Liver (tissue), 9 donors: Measurements from ENCODE around the gene TWIST2. TPM values are rescaled to one million over a fixed set of nuclear protein-coding genes. Genes with fewer than 3 reads are reported as not detected.

Source experiments
- DNase-seq: peaks from one replicate; pipeline ENCODE4 v3.0.0-alpha.2; 2017; ENCODE audit warnings: low spot score
- H3K27ac ChIP-seq, 2 donors: one replicate each; pipeline ENCODE4 v1.7.0; 2013; ENCODE audit warnings: inconsistent platforms in 2 of 2, low read length in 2 of 2, control low read depth in 1 of 2, low read depth in 1 of 2, mild to moderate bottlenecking in 1 of 2
- H3K27me3 ChIP-seq, 4 donors: one replicate each; pipeline versions ENCODE4 v1.6.1 to v1.7.0; 2013; ENCODE audit warnings: low read length in 3 of 4, inconsistent platforms in 1 of 4, mild to moderate bottlenecking in 1 of 4, moderate library complexity in 1 of 4; ENCODE audit not compliant: control insufficient read depth in 4 of 4, insufficient read depth in 4 of 4
- H3K36me3 ChIP-seq, 4 donors: one replicate each; pipeline versions ENCODE4 v1.6.1 to v1.7.0; 2013; ENCODE audit warnings: low read length in 3 of 4, mild to moderate bottlenecking in 3 of 4, low read depth in 1 of 4, moderate library complexity in 1 of 4; ENCODE audit not compliant: control insufficient read depth in 4 of 4, insufficient read depth in 3 of 4
- H3K4me1 ChIP-seq, 4 donors: one replicate each; pipeline versions ENCODE4 v1.6.1 to v1.7.0; 2013; ENCODE audit warnings: low read length in 3 of 4, mild to moderate bottlenecking in 3 of 4, moderate library complexity in 1 of 4; ENCODE audit not compliant: control insufficient read depth in 4 of 4, insufficient read depth in 4 of 4
- H3K4me3 ChIP-seq, 3 donors: one replicate each; pipeline versions ENCODE4 v1.6.1 to v1.7.0; 2013; ENCODE audit warnings: low read length in 3 of 3, control low read depth in 1 of 3, low read depth in 1 of 3, mild to moderate bottlenecking in 1 of 3
- H3K9ac ChIP-seq, 2 donors: one replicate each; pipeline ENCODE4 v1.7.0; 2013; ENCODE audit warnings: low read length in 2 of 2, mild to moderate bottlenecking in 2 of 2, moderate library complexity in 2 of 2, control low read depth in 1 of 2, low read depth in 1 of 2
- H3K9me3 ChIP-seq, 4 donors: one replicate each; pipeline versions ENCODE4 v1.6.1 to v1.7.0; 2013; ENCODE audit warnings: low read length in 3 of 4; ENCODE audit not compliant: control insufficient read depth in 4 of 4
- EGR1 ChIP-seq, 2 donors: IDR thresholded peaks; 2 replicates each; pipeline ENCODE4 v1.6.1; 2016 to 2018; ENCODE audit warnings: antibody characterized with exemption in 2 of 2, low read depth in 2 of 2
- FOXA1 ChIP-seq: IDR thresholded peaks from 2 replicates; pipeline ENCODE4 v1.6.1; 2016; ENCODE audit warnings: antibody characterized with exemption
- GABPA ChIP-seq, 2 donors: IDR thresholded peaks in 1 of 2; conservative IDR thresholded peaks in 1 of 2; 2 replicates each; pipeline ENCODE4 v1.6.1; 2016; ENCODE audit warnings: antibody characterized with exemption in 2 of 2, mild to moderate bottlenecking in 1 of 2, moderate library complexity in 1 of 2
- HNF4A ChIP-seq, 2 donors: conservative IDR thresholded peaks; 2 replicates each; pipeline ENCODE4 v1.6.1; 2016; ENCODE audit warnings: antibody characterized with exemption in 2 of 2, mild to moderate bottlenecking in 2 of 2
- HNF4G ChIP-seq: IDR thresholded peaks from 2 replicates; pipeline ENCODE4 v1.6.1; 2016; ENCODE audit warnings: antibody characterized with exemption
- JUND ChIP-seq, 2 donors: IDR thresholded peaks; 2 replicates each; pipeline ENCODE4 v1.6.1; 2016; ENCODE audit warnings: antibody characterized with exemption in 2 of 2
- RAD21 ChIP-seq, 2 donors: IDR thresholded peaks; 2 replicates each; pipeline ENCODE4 v1.6.1; 2016; ENCODE audit warnings: antibody characterized with exemption in 2 of 2, mild to moderate bottlenecking in 2 of 2
- REST ChIP-seq: IDR thresholded peaks from 2 replicates; pipeline ENCODE4 v1.6.1; 2016; ENCODE audit warnings: antibody characterized with exemption, mild to moderate bottlenecking
- RXRA ChIP-seq, 2 donors: IDR thresholded peaks; 2 replicates each; pipeline ENCODE4 v1.6.1; 2017 to 2018; ENCODE audit warnings: antibody characterized with exemption in 2 of 2, mild to moderate bottlenecking in 1 of 2
- SP1 ChIP-seq: IDR thresholded peaks from 2 replicates; pipeline ENCODE4 v1.6.1; 2018; ENCODE audit warnings: antibody characterized with exemption, mild to moderate bottlenecking
- TAF1 ChIP-seq: conservative IDR thresholded peaks from 2 replicates; pipeline ENCODE4 v1.6.1; 2016; ENCODE audit warnings: antibody characterized with exemption, mild to moderate bottlenecking
- YY1 ChIP-seq: IDR thresholded peaks from 2 replicates; pipeline ENCODE4 v1.6.1; 2016; ENCODE audit warnings: antibody characterized with exemption, mild to moderate bottlenecking
- WGBS: extraction: QIAGEN DNeasy Blood & Tissue Kit; methylation state at CpG from one replicate; pipeline ENCODE4 v1.1.7; 2013; 5-methylcytosine and 5-hydroxymethylcytosine counted together
- polyA plus RNA-seq, 2 donors: library from polyadenylated mRNA; stranded (reverse) in 1 of 2; unstranded in 1 of 2; fragments of 200-250 nt in 1 of 2; fragments of >200 nt in 1 of 2; fragmentation: Nextera tagmentation in 1 of 2; extraction: Ambion mirVana in 1 of 2; gene quantifications; one replicate each; pipeline versions ENCODE4 v1.2.1 to v1.2.3, GENCODE V29; 2013 to 2015
- total RNA-seq, 2 donors: library from RNA; depleted of rRNA; stranded (reverse); fragments of >200 nt; gene quantifications; one replicate each; pipeline ENCODE4 v1.2.3, GENCODE V29; 2014
- TF ChIP-seq, protein P1 (sequence below): IDR thresholded peaks from 2 replicates; pipeline ENCODE4 v1.6.1; 2016; ENCODE audit warnings: antibody characterized with exemption
- donor health status: healthy.
- donor health status: healthy.
- donor health status: healthy.
- donor health status: healthy.
- donor health status: healthy.

Gene TWIST2
- total and polyA plus RNA-seq, 4 donors = 0.17 to 0.20 (median 0.19) TPM; not detected in 1

DNA sequence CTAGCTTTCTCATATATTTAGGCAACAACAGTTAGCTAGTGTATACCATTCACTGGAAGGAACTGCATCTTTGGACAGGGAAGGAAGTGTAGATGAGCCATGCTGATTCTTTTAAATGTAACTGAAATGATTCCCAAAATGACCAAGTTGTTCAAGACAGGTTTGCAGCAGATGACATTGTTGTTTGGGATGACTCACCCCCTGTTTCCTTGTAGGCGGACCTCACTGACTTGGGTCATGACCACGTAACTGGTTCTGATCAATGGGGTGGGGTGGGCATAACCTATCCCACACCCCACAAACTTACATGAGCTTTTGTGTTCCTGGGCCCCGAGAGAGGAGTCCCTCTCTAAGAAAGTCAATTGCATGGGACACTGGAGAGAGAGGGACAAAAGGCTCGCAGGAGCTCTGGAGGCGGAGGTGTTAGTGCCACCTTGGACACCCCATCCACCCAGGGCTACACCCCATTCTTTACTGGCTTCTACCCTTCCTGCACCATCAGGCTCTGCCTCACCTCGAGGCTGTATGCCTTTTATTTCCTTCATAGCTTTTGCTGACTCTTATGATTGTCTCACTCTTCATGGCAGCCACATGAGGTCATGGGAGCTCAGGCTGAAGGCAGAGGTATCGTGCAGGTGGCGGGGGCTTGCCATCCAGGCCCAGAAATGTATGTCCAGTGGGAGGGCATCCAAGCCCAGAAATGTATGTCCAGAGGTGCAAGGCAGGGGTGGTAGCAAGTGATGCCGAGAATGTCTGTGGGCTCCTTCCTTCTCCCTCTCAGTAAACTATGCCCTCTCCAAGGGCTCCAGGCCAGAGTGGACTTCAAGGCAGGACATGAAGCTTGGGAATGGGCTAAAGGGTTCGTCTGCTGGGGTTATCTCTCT, 108.0 kb downstream of the TWIST2 start:
- Histone ChIP-seq H3K4me3 (no peak overlapping the region), H3K9ac (no peak overlapping the region), H3K4me1 (no peaks in the 10 kb centered on the region), H3K9me3 (no peaks in the 10 kb centered on the region), H3K27ac (no peak overlapping the region), H3K36me3 (no peaks in the 10 kb centered on the region), H3K27me3 (peaks cover 0 to 3% (median 0%) of the 10 kb centered on the region in 4 donors)
- TF ChIP-seq YY1 (no peak), RXRA (IDR thresholded peaks at IDR 0.05) (no peak), HNF4A (conservative IDR thresholded peaks at IDR 0.05) (no peak), FOXA1 (no peak), EGR1 (IDR thresholded peaks at IDR 0.05; ENCODE audit: low read depth in 2 of 2) (no peak), JUND (IDR thresholded peaks at IDR 0.05) (no peak), HNF4G (no peak)
- DNase-seq = no peak
- 65% methylated on average over 10 of the region's 10 CpGs for WGBS

DNA sequence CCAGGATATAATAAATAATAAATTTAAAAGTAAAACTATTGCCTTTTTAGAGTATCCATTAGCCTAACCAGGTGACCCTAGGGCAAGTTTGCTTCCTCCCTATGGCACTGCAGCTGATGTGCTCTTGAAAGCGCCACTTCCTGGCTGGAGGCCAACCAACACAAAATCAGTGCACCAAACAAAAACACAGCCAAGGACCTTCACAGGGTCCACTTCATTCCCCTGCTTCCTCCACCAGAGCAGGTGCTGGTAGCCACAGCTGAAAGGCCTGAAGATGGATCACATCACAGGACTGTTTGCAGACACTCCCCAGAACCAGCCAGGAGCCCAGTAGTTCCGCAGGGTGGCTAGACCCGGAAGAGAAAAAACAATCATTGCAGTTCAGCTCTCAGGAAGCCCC, 108.8 kb downstream of the TWIST2 start:
- H3K9ac ChIP-seq = no peak overlapping the region
- WGBS = 76% methylated on average over 3 of the region's 3 CpGs
- H3K9me3 ChIP-seq = no peaks in the 10 kb centered on the region
- H3K4me1 ChIP-seq = no peaks in the 10 kb centered on the region
- no peak overlapping the region for H3K4me3 ChIP-seq
- DNase-seq = no peak
- H3K27ac ChIP-seq = no peak overlapping the region
- no peaks in the 10 kb centered on the region for H3K36me3 ChIP-seq
- TF ChIP-seq TAF1 = no peak
- TF ChIP-seq GABPA (IDR thresholded peaks at IDR 0.05 in 1 of 2, conservative IDR thresholded peaks at IDR 0.05 in 1 of 2) = no peak
- TF ChIP-seq RAD21 (IDR thresholded peaks at IDR 0.05) = no peak
- TF ChIP-seq, protein P1, sequence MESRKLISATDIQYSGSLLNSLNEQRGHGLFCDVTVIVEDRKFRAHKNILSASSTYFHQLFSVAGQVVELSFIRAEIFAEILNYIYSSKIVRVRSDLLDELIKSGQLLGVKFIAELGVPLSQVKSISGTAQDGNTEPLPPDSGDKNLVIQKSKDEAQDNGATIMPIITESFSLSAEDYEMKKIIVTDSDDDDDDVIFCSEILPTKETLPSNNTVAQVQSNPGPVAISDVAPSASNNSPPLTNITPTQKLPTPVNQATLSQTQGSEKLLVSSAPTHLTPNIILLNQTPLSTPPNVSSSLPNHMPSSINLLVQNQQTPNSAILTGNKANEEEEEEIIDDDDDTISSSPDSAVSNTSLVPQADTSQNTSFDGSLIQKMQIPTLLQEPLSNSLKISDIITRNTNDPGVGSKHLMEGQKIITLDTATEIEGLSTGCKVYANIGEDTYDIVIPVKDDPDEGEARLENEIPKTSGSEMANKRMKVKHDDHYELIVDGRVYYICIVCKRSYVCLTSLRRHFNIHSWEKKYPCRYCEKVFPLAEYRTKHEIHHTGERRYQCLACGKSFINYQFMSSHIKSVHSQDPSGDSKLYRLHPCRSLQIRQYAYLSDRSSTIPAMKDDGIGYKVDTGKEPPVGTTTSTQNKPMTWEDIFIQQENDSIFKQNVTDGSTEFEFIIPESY = no peak
- no peak for TF ChIP-seq HNF4G
- no peak for TF ChIP-seq SP1
- no peak for TF ChIP-seq RXRA (IDR thresholded peaks at IDR 0.05)
- no peak for TF ChIP-seq EGR1 (IDR thresholded peaks at IDR 0.05; ENCODE audit: low read depth in 2 of 2)
- TF ChIP-seq REST = no peak
- no peak for TF ChIP-seq FOXA1
- peaks cover 0 to 3% (median 0%) of the 10 kb centered on the region in 4 donors for H3K27me3 ChIP-seq
